ENCODE results near the gene OR52I2. TPM values are rescaled to one million over a fixed set of nuclear protein-coding genes. Genes with fewer than 3 reads are reported as not detected.
A peak's percentile ranks its signal among the peaks of the same experiment; 100 is the strongest.

OR52I2 gene
- polyA plus RNA-seq, 2 of the 4 experiments (the other 2 are of a cell fraction) = not detected

GRCh38 chr11:4610258-4610935 is 28.9 kb downstream of the OR52I2 start:
- CTCF ChIA-PET = no interaction called here
- POLR2A ChIA-PET = no interaction called here
- Histone ChIP-seq H3K4me2 (peak overlapping the region; percentile 48), H3K4me3 (no peak overlapping the region), H3K27ac (no peak overlapping the region), H3K9me3 (no peaks in the 10 kb centered on the region), H3K4me1 (peaks cover 14% of the 10 kb centered on the region)
- FAIRE-seq = no peak
- 31% methylated on average over 3 of the region's 3 CpGs for WGBS (ENCODE audit: missing lambda C conversion rate)
- no peak for DNase-seq (ENCODE audit: low read depth in 1 of 2, low spot score in 1 of 2)
- ATAC-seq = no peak
- TF ChIP-seq EP300 (IDR thresholded peaks at IDR 0.05) (no peak), TFCP2L1 (CRISPR knock-in tag; IDR thresholded peaks at IDR 0.05) (no peak), REST (IDR thresholded peaks at IDR 0.05) (no peak), JUN (IDR thresholded peaks at IDR 0.05) (no peak), PBX3 (IDR thresholded peaks at IDR 0.05) (no peak), CHD4 (IDR thresholded peaks at IDR 0.05; ENCODE audit: borderline replicate concordance) (no peak)

- WGBS (ENCODE audit: missing lambda C conversion rate) = 44% methylated on average over 2 of the region's 2 CpGs
- H3K4me1 ChIP-seq = peaks cover 8% of the 10 kb centered on the region
- no peak overlapping the region for H3K4me3 ChIP-seq
- ATAC-seq = no peak
- no peak overlapping the region for H3K27ac ChIP-seq
- no peaks in the 10 kb centered on the region for H3K9me3 ChIP-seq
- no peak overlapping the region for H3K4me2 ChIP-seq
- no peak for FAIRE-seq
- DNase-seq (ENCODE audit: low read depth in 1 of 2, low spot score in 1 of 2) = no peak
- TF ChIP-seq USF2 (IDR thresholded peaks at IDR 0.05) (no peak), POLR2AphosphoS2 (conservative IDR thresholded peaks at IDR 0.05; ENCODE audit: low read length) (no peak), ZFP36 (IDR thresholded peaks at IDR 0.05; ENCODE audit: borderline replicate concordance, partially characterized antibody) (no peak), FOXS1 (CRISPR knock-in tag; IDR thresholded peaks at IDR 0.05) (no peak), ELK1 (IDR thresholded peaks at IDR 0.05; ENCODE audit: low read depth, low read length) (no peak), NFE2L2 (conservative IDR thresholded peaks at IDR 0.05; ENCODE audit: low read length) (no peak), PBX3 (IDR thresholded peaks at IDR 0.05) (no peak), BHLHE40 (IDR thresholded peaks at IDR 0.05; ENCODE audit: low read depth, low read length) (no peak), MAZ (IDR thresholded peaks at IDR 0.05; ENCODE audit: borderline replicate concordance, low read depth, low read length) (no peak), HEYL (CRISPR knock-in tag; IDR thresholded peaks at IDR 0.05) (no peak), MAX (IDR thresholded peaks at IDR 0.05) (no peak), CTCF (IDR thresholded peaks at IDR 0.05) (no peak), RCOR1 (IDR thresholded peaks at IDR 0.05; ENCODE audit: low read depth, low read length) (no peak), BCL3 (IDR thresholded peaks at IDR 0.05) (no peak)
- CTCF ChIA-PET = interaction anchor here (1.0 to 2.6 kb wide), 3 partner anchors 10 to 25 kb away, joined by 3 to 9 read pairs (median 3); partner anchors contain the start of gene OR51D1
- POLR2A ChIA-PET = no interaction called here
Measured at GRCh38 chr11:4611986-4612385, 30.4 kb downstream of the OR52I2 start.
